Suprapubic skin (tissue), 4 donors: ENCODE data around the gene NRXN3.

Experiments
- EP300 ChIP-seq: sonication (generic); formaldehyde crosslinking; IDR thresholded peaks from one replicate; pipeline ENCODE4 v1.6.1; 2017; ENCODE audit warnings: antibody characterized with exemption
- POLR2A ChIP-seq, 2 donors: fragments of 450-650 bp; IDR thresholded peaks; one replicate each; pipeline ENCODE4 v1.6.1; 2017; ENCODE audit warnings: antibody characterized with exemption in 2 of 2, mild to moderate bottlenecking in 2 of 2, moderate library complexity in 2 of 2
- POLR2AphosphoS5 ChIP-seq, 3 donors: sonication (generic); formaldehyde crosslinking; IDR thresholded peaks; one replicate each; pipeline ENCODE4 v1.6.1; 2017; ENCODE audit warnings: antibody characterized with exemption in 3 of 3
- TF ChIP-seq, protein P1 (sequence below), 2 donors: fragments of 200-600 bp in 1 of 2; fragments of 450-650 bp in 1 of 2; sonication (generic) in 1 of 2; IDR thresholded peaks; one replicate each; pipeline ENCODE4 v1.5.1; 2016 to 2019; ENCODE audit warnings: antibody characterized with exemption in 2 of 2, mild to moderate bottlenecking in 1 of 2, moderate library complexity in 1 of 2

DNA sequence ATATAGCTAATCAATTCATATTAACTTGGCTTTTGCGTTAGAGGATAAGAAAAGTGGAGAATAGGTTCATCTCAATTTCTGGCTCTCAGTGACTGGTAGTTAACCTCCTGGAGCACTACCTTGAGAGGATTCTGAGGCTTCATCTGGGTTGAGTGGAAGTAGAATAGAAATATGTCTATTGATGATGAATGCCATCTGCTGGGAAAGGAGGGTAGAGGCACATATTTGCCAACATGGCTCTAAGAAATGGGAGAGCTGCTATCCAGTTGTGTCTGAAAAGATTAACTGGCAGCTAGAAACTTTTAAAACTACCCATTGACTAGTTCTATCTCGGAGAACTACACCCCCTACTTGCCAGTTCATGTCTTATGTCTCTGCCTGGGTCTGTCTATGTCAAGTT lies 530.1 kb downstream of the NRXN3 start:
- TF ChIP-seq, protein P1, sequence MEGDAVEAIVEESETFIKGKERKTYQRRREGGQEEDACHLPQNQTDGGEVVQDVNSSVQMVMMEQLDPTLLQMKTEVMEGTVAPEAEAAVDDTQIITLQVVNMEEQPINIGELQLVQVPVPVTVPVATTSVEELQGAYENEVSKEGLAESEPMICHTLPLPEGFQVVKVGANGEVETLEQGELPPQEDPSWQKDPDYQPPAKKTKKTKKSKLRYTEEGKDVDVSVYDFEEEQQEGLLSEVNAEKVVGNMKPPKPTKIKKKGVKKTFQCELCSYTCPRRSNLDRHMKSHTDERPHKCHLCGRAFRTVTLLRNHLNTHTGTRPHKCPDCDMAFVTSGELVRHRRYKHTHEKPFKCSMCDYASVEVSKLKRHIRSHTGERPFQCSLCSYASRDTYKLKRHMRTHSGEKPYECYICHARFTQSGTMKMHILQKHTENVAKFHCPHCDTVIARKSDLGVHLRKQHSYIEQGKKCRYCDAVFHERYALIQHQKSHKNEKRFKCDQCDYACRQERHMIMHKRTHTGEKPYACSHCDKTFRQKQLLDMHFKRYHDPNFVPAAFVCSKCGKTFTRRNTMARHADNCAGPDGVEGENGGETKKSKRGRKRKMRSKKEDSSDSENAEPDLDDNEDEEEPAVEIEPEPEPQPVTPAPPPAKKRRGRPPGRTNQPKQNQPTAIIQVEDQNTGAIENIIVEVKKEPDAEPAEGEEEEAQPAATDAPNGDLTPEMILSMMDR (IDR thresholded peaks at IDR 0.05) = no peak
- TF ChIP-seq EP300 = no peak
- TF ChIP-seq POLR2A (IDR thresholded peaks at IDR 0.05) = no peak
- no peak for TF ChIP-seq POLR2AphosphoS5 (IDR thresholded peaks at IDR 0.05)
